ENCODE measurements around the gene ASIC1.

DNA sequence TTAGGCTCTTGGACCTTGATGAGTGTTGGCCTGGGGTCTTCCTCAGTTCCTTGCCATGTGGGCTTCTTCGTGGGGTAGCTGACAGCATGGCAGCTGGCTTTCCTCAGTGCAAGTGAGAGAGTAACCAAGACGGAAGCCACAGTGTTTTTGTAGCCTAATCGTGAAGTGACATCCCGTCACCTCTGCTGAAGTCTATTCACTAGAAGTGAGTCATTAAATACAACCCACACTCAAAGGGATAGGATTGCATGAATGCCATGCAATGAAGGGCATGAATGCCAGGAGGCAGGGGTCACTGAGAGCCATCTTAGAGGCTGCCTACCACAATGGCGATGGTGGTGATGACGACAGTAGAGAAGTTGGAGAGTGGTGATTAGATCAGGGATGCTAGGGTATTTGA lies 13.5 kb upstream of the ASIC1 start:
- no peak for TF ChIP-seq POLR2A (IDR thresholded peaks at IDR 0.05; ENCODE audit: low read depth, low read length)
- no peak for TF ChIP-seq TAF1 (IDR thresholded peaks at IDR 0.05; ENCODE audit: borderline replicate concordance, low read depth, low read length)
- TF ChIP-seq POLR2AphosphoS5 (IDR thresholded peaks at IDR 0.05; ENCODE audit: low read depth, low read length) = no peak

Measured in GM12892 (cell line).